Measurements from ENCODE around the gene GALM.
"Not testable (repeated sequence)": the region's sequence is repeated elsewhere in the genome, so short reads cannot be mapped to it uniquely, and the experiment has no call there.

Gene GALM

DNA sequence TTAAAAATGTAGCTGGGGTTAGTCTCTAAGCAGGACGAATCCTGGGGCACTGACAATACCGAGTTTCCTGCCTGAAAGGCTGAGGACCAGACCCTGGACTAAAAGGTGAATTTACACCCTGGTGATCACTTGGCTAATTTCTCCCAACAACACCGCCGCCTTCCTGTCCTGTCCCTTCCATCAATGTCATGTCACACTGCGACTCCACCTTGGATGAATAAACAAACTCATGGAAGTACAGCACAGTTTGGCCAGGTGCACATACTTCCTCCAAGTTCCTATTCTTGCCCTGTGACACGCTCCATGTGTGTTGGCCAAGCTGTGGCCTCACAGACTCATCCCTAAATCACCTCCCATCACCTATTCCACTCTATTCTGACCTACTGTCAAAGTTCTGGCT is 15.9 kb upstream of the GALM start:
- no peak for DNase-seq

DNA sequence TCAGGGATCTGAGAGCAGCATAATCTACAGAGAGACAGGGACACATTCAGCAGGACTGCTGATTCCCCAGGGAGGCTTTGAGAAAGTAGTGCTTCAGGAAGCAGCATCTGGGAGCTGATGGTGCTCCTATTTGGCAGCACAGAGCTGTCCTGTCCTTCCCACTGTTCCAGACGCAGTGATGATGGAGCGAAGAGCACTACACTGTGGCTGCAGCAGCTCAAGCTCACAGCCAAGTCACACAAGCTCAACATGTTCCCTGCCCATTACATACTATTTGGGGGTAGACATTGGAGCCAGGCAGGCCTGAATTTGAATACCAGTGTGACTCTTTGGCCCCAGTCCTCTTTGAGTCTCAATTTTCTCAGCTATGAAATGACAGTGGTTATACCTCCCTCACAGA is 15.2 kb upstream of the GALM start:
- no peak for DNase-seq

DNA sequence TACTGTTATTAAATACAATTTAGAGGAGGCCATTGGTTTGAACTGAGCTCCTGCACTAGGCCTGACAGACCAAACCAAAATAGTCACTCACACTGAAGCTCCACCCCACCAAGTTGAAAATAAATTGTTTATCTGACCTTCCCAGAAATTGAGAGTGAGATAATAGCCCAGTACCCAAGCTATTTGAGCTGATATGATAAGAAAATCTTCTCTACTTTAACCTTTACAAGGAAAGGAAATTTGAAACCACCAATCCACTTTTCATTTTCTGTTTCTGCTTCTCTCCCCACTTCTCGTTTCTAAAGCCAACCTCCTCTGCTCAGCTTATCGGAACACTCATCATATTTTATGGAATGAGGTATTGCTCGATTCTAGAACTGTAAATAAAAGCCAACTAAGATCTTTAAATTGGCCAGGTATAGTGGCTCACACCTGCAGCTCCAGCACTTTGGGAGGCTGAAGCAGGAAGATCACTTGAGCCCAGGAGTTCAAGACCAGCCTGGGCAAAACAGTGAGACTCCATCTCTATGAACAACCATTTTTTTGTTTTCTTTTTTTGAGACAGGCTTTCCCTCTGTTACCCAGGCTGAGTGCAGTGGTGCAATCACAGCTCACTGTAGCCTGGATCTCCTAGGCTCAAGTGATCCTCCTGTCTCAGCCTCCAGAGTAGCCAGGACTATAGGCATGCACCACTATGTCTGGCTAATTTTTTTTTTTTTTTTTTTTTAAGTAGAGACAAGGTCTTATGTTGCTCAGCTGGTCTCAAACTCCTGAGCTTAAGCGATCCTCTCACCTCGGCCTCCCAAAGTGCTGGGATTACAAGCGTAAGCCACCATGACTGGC is 13.3 kb upstream of the GALM start:
- DNase-seq = no peak

DNA sequence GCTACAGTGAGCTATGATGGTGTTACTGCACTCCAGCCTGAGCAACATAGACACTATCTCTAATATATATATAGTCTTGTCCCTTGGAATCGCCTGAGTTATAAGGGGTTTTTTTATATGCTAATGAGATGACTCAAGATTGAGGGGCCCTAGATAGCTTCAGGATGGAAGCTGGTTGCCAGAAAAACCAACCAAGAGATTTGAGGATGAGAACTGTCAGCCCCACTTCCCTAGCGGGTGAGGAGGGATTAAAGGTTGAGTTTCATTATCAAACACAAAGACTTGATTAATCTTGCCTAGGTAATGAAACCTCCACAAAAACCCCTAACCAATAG is 12.6 kb upstream of the GALM start:
- no peak for DNase-seq

DNA sequence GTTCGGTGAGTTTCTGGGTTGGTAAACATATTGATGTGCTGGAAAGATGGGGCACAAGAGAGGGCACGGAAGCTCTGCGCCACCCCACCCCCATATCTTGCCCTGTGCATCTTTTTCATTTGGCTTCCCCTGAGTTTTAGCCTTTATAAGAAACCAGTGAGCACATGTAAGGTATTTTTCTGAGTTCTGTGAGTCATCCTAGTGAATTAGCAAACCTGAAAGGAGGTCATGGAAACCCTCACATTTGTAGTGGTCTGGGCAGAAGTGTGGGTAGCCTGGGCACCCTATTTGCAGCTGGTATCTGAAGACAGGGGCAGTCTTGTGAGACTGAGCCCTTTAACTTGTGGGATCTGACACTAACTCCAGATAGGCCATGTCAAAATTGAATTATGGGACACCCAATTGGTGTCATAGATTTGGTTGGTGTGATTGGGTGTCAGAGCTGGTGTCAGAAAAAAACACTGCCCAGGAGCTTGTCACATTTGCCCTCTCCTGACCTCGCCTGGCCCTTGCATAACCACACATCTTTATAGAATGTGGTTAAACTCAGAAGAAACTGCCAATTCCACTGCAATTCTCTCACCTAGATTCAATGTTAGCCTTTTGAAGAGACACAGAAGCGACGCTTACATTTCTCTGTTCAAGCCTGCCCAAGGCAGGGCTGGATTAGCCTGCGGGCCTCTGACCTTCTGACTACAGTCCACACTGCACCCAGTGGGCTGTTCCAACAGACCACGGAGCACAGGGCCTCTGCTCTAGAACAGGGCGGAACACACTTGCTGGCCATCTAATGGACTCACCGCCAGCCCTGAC is 12.0 kb upstream of the GALM start:
- DNase-seq = no peak

DNA sequence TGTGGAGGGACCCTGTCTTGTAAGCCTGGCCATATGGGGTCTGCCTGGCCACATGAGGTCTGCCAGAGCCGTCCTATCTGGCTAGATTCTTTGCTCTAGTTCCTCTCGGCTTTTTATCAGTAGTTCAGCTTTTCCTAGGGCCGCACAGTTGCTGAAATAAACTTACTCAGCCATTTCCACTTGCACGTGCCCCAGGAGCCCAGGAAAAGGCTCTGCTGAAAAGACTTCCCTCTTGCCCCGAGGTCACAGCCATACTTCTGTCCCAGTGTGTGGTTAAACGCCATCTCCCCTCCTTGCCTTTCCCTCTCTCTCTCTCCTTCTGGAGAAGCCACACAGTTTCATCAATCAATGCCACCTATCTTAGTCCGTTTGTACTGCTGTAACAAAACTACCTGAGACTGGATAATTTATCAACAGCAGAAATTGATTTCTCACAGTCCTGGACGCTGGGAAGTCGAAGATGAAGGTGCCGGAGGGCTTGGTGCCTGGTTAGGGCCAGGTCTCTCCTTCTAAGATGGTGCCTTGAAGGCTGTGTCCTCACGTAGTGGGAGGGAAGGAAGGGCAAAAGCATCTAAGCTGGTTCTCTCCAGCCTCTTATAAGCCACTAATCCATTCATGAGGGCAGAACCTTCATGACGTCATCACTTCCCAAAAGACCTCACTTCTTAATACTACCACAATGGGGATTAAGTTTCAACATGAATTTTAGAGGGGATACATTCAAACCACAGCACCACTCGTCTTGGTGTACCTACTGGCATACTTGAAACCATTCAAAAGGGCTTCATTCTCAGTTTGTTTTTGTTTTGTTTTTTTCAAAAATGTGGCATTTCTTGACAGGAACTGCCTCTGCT is 11.2 kb upstream of the GALM start:
- DNase-seq = no peak

DNA sequence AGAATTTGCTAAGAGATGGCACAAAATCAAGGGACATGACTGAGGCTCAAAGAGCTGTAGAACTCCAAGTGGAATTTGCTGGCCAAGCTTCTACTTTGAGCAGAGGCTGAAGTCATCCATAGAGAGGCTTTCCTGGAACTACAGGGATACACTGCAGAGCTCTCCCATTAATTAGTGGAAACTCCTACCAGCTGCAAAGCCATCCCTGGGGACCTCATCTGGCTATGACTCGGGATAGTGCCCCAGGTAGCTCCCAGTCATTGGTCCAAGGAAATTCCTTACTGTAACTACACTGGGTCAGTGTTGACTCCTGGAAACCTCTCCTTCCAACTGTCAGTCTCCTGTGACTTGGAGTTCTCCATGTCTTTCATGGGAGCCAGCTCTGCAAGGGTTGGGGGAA is 10.5 kb upstream of the GALM start:
- no peak for DNase-seq

DNA sequence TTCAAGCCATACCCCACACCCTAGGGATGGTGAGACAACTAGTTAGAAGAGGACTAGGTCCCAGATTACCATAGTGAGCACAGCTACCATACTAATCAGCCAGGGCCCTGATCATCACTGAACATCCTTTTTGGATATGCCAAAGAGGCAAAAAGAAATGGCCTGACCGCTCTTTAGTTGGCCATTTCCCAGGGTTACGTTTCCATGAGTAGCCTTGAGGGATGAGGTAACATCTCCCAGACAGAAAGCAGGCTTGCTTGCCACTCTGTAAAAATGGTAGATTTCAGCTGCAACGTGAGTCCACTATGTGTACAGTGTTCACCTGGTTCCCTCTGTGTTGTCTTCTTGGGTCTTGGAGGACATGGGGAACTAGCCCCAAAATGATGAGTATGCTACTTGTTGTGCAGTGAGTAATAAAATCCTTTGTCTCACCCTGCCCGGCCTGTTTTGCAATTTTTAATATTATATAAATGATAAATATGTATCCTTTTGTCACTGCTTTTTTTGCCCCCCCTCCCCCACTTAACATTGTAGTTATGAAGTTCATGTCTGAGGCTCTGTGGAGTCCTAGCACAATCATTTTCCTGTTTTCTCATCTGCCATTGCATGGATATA is 8.9 kb upstream of the GALM start:
- no peak for DNase-seq

DNA sequence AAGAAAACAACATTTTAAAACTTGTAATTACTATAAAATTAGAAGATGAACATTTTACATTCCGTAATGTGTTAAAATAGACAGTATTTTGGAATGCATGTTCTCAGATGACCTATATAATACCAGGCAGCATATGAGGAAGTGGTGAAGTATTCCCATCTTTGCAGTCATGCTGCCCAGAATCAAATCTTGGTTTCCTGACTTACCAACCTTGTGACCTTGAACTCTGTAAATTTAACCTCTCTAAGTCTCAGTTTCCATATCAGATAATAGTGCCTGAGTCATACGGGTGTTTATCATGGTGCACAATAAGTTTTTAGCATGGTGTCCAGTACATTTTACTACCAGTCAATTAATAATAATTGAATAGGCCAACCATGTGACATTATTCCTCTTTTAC is 7.3 kb upstream of the GALM start:
- no peak for DNase-seq

DNA sequence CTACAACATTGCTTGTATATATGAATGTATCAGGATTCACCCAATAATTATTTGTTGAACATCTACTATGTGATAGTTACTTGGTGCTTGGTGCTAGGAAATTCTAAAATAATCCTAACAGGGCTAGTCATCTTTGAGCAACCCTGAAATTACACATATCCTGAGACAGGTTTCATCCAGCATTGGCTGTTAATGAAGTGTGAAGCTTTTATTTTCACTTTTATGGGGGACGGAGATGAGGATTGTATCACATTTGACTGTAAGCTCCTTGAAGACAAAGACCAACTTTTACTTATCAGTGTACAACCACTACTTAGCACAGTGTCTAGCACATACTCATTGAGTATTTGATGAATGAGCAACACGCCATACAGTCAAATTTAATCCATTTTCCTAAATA is 6.8 kb upstream of the GALM start:
- no peak for DNase-seq

DNA sequence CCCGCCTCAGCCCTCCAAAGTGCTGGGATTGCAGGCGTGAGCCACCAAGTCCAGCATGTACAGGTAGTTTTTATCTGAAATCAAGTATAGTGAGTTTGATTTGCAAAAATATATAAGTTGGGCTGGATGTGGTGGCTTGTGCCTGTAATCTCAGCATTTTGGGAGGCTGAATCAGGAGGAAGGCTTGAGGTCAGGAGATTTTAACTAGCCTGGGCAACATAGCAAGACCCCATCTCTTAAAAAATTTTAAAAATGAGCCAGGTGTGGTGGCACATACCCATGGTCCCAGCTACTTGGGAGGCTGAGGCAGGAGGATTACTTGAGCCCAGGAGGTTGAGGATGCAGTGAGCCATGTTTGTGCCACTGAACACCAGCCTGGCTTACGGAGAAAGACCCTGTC is 5.6 kb upstream of the GALM start:
- no peak for DNase-seq

DNA sequence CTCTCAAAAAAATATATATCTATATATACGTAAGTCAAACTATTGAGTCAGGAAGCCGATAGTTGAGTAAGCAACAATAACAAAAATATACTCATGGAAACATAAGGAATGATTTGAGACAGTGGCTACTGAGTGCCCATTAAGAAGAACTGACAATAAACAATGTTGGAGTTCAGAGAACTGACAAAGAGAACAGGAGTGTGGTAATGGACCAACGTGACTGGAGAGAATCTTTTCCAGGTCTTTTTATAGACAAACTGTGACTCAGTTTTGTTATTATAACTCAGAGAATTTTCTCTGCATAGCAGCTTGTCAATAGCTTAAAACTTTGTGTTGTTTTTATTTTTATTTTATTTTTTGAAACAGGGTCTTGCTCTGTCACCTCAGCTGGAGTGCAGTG is 4.6 kb upstream of the GALM start:
- DNase-seq = no peak

DNA sequence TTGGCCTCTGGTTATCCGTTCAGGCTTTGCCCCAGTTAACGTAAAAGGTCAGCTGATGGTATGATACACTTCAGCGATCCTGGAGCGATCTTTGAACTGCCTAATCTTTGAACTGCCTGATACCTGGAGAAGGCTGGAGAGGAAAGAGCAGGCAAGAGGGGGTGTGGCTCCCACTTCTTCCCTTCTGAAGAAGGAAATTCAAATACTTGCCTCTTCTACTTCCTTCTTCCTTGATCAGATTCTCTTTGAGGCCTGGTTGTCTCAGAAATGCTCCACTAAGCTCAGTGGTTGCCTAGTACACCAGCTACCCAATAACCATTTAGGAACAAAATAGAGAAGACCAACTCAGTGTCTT is 619 bp downstream of the GALM start:
- no peak for DNase-seq

DNA sequence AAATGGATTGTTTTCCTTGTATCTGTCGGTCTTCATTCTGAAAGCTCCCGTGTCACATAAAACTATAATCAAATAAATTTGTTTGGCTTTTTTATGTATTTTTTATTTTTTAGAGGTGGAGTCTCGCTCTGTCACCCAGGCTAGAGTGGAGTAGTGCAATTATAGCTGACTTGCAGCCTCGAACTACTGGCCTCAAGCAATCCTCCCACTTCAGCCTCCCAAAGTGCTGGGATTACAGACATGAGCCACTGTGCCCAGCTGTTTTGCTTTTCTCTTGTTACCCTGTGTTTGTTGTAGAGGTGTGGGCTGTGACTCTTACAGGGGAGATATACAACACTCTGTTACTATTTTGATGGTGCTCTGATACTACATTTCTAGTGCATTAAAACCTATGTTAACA is 2.2 kb downstream of the GALM start:
- no peak for DNase-seq

DNA sequence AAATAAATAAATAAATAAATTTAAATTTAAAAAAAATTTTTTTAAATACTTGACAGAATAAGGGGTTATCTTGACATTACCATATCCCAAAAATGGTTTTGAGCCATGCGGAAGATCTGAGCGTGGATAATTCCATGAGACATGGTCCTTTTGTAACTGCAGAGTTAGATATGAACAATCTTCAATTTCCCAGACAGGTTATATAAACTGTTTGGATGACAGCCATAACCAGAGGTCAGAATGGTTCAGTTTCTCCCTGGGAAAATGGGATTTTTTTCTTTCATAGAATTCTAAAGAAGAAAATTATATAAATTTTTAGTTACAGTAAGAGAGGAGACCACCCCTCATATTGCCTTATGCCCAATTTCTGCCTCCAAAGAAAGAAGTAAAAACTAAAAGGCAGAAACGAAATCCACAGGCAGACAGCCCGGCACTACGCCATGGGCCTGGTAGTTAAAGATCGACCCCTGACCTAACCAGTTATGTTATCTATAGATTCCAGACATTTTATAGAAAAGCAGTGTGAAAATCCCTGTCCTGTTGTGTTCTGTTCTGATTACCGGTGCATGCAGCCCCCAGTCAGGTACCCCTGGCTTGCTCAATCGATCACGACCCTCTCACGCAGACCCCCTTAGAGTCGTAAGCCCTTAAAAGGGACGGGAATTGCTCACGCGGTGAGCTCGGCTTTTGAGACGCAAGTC is 3.0 kb downstream of the GALM start:
- no peak for DNase-seq

DNA sequence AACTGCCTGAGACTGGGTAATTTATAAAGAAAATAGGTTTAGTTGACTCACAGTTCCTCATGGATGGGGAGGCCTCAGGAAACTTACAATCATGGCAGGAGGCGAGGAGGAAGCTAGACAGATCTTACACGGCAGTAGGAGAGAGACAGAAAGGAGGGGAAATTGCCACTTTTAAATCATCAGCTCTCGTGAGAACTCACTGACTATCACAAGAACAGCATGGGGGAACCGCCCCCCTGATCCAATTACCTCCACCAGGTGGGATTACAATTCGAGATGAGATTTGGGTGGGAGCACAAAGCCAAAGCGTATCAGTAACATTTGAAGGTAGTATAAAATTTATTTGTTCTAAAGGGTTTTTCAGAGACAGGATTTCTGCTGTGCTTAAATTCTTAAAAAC is 5.4 kb downstream of the GALM start:
- no peak for DNase-seq

DNA sequence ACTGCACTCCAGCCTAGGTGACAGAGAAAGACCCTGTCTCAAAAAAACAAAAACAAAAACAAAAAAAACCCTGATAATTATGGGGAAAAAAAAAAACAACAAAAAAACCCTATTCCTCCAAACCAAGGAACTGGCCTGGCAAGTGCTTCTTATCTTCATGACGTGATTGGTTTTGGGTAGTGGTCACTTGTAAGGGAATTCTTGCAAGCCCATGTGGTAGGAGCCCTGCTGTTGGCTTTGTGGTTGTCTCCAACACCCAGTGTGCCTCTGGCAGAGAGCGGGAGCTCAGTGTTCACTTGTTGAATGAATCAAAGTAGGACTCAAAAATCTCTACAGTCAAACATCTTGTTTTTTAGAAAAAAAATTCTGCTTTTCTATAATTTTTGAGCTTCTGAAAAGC is 6.0 kb downstream of the GALM start:
- DNase-seq = no peak

DNA sequence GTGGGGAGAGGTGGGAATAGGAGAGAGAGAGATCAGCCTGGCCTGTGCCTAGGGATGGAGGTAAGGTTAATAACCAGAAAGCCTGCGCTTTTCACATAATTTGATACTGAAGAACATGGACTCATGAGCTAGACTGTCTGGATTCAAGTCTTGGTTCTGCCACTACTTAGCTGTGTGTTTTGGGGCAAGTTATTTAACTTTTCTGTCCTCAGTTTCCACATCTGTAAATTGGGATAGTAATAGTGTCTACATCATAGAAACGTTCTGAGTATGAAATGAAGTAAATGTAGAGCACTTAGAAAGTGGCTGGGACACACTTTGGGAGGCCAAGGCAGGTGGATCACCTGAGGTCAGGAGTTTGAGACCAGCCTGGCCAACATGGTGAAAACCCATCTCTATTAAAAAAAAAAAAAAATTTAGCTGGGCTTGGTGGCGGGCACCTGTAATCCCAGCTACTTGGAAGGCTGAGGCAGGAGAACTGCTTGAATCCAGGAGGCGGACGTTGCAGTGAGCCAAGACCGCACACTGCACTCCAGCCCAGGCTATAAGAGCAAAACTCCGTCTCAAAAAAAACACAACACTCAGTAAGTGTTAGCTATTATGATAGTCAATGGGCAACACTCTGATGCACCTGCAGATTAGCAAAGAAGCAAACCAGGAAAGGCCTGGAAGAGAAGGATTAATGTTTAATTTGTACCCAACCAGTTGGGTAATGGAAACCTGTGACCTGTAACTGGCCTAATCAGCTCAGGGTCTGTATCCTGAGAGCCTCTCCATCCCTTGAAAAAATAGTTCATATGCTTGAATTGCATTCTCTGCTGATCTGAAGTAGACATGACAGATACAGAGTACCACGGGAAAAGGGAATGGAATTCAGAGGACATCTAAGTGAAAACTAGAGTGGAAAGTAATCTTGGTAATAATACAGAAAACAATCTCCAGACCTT is 6.8 kb downstream of the GALM start:
- DNase-seq = no peak

DNA sequence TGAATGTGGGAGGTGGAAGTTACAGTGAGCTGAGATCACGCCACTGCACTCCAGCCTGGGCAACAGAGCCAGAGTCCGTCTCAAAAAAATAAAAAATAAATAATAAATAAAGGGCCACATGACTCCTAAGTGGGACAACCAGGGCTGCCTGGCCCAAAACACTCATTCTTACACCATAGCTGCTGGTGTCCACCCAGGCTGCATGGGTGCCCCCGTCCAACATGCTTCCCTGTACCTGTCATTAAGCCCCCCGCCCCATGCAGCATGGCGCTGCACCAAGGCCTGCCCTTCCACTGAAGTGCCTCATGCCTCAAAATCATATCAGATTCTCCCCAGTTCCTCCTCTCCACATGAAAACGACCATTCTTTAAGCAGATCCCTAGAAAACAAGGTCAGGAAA is 10.8 kb downstream of the GALM start:
- no peak for DNase-seq

DNA sequence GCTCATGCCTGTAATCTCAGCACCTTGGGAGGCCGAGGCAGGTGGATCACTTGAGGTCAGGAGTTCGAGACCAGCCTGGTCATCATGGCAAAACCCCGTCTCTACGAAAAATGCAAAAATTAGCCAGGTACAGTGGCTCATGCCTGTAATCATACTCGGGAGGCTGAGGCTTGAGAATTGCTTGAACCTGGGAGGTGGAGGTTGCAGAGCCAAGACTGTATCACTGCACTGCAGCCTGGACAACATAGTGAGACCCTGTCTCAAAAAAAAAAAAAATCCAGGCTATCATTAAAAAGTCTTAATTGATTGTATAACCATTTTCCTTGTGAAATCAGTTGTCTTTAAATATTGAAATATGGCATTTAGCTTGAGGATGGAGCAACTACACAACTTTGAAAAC is 15.0 kb downstream of the GALM start:
- not testable (repeated sequence) for DNase-seq

DNA sequence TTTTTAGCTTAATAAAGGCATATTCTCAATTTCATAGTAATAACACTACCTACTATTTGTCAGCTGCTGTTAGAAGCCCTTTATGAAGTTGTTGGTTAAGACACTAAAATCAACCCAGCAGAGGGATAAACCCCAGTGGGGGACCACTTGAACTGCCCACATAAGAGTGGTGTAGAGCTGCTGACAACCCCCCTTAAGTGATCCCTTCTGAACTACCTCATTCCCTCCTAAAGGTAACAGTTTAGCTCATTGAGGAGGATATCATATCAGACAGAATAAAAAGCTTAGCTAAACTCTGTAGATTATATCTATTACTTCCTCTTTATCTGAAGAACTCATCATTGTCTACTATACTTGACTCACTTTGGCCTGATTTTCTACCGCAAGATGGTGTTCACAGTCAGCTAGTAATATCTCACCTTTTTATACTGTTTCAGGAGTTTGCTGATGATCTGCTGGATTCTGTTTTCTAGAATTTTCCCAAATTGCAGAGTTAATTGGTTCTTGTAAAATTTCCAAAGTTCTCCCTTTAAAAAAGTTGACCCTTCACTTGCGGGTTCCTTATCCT is 16.2 kb downstream of the GALM start:
- DNase-seq = peak in 2 of 3 experiments; percentile 7 to 13
